Head of caudate nucleus (tissue), 42 donors: ENCODE measurements around the gene POGZ.

ENCODE experiments used
- DNase-seq, 42 donors: peaks; one replicate each; pipeline versions ENCODE4 v3.0.0 to v3.0.0-alpha.2; 2020 to 2021; ENCODE audit warnings: mixed read lengths in 7 of 42
- intact Hi-C: fragments of 100-400 bp; cut with DNase I; formaldehyde crosslinking; loops from one replicate; pipeline ENCODE4 v1.15.0; 2022

POGZ gene

DNA sequence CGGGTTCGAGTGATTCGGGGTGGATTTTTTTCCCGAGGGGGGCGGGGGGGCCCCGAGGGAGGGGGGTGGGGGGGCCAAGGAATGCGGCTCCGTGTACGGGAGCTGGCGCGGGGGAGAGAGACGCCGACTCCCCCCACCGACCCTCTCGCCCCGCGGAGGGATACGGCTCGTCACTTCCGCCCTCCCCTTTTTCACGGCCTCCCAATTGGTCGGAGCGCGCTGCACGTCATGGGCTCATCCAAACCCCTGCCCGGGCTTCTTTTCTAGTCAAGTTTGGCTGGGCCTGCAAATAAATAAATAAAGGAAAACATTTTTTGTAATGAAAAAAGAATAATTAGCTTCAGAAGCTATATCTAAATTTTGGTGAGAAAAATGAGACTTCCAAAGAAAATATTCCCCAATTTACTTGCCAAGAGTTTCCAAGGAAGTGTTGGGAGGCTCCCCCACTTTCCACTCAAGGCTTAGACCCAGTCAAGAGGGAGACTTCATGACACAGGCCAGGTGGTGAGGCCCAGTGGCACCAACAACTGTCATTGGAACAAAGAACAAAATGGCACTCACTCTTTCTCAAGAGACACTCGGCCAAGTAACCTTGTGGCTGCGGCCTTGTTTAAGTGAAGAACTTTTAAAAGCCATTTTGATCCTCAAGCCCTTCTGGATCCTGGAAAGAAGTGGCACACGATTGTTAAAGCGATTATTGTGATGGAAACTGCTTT lies at the start of gene POGZ:
POGZ (minus strand) TSS at position 164 of the 716 bp plus-strand sequence. CDS start 17,290 bp downstream, outside the sequence.
- DNase-seq: peak; percentile 93 to 99 (median 97)
- intact Hi-C loops: loop anchor here (2.0 to 10.0 kb wide), 4 partner anchors 13 to 155 kb away; partner anchors contain the start of gene SNX27

GRCh38 chr1:151508833-151509232 lies 49.5 kb upstream of the POGZ start:
- peak in 32 of 42 donors; percentile 21 to 80 (median 48) for DNase-seq
- intact Hi-C loops: loop anchor here (5.0 kb wide), 1 partner anchor 47 kb away; no protein-coding TSS in a partner anchor

DNA sequence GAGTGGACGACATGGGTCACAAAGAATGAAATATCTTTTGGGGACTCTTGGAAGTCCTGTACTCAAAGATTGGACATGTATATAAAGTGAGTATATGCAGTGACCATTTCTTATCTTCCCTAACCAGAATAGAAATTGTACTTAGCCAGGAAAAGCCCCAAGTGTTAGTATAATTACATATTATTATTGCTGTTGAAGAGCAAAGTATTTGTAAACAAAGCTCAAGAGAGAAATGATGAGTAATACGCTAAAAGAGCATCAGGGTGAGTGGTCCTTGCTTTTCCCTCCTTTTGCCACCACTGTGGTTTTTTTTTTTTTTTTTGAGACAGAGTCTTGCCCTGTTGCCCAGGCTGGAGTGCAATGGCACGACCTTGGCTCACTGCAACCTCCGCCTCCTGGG lies 45.5 kb upstream of the POGZ start:
- DNase-seq: no peak

GRCh38 chr1:151504252-151504651 lies 45.0 kb upstream of the POGZ start:
- intact Hi-C loops: no loop called here
- no peak for DNase-seq

More for the DNA sequence above, 45.5 kb upstream of the POGZ start:
- intact Hi-C loops: loop anchor here (5.0 kb wide), 1 partner anchor 42 kb away; no protein-coding TSS in a partner anchor

- intact Hi-C loops: no loop called here
- no peak for DNase-seq
These were observed 43.8 kb upstream of the POGZ start for GRCh38 chr1:151502859-151503780.

GRCh38 chr1:151502035-151502700 lies 42.9 kb upstream of the POGZ start:
- intact Hi-C loops: no loop called here
- DNase-seq: no peak

GRCh38 chr1:151501474-151501873 lies 42.2 kb upstream of the POGZ start:
- DNase-seq: no peak
- intact Hi-C loops: no loop called here

GRCh38 chr1:151499930-151500329 lies 40.6 kb upstream of the POGZ start:
- intact Hi-C loops: no loop called here
- DNase-seq: no peak

DNA sequence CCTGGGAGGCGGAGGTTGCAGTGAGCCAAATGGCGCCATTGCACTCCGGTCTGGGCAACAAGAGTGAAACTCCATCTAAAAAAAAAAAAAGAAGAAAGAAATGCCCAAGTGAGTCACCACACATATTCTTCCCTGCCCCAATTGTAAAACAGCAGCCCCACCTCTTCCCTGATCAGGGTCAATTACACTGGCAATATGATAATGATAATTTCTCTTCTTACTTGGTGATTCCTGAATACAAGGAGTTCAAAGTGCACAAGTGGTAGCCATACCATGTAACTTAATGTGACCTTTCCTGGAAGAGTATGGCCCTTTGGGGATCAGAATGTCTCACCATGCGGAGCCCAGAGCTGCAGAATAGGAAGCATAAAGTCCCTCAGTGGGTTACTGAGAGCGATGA lies 40.1 kb upstream of the POGZ start:
- DNase-seq: no peak
- intact Hi-C loops: no loop called here

- DNase-seq: peak in 2 of 42 donors; percentile 28 to 49
- intact Hi-C loops: no loop called here
These were observed 36.0 kb upstream of the POGZ start for GRCh38 chr1:151495316-151495715.

DNA sequence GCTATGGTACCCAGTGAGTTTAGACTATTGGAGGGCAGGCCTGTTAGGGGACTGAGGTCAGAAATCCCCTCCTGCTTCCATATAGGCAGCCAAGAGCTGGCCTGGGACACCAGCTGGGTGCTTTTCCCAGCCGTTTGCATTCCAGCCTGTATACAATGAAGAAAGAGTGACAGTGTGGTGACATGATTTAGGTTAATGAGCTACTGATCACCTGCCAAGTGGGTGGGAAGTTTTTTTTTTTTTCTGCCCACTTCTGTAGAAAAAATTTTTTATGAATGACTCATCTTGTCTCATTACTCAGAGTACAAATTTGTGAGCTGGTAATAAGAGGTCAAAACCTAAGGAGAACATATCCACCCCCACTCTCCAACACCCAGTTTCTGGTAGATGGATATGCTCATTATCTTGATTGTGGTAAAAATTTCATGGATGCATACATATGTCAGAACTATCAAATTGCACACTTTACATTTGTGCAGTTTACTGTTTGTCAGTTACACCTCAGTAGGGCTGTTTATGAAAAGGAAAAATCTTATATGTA lies 35.5 kb upstream of the POGZ start:
- peak in 7 of 42 donors; percentile 13 to 66 (median 30) for DNase-seq
- intact Hi-C loops: no loop called here

DNA sequence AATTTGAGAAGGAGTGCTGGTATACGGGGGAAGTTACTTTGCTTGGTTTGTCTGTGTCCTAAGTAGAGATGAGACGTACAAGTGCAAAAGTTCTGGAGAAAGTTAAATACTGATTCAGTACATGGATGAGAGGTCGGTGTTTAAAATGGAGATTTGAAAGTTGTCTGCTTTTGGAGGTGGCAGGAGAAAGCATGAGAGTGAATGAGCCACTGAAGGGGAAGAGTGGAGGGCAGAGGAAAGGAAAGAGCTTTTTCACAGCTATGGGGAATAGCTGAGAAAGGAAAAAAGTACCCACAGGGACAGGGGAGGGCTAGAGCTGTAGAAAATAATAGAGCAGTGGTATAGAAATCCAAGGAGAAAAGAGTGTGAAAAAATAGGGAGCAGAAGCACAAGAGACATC lies 33.7 kb upstream of the POGZ start:
- intact Hi-C loops: no loop called here
- no peak for DNase-seq

GRCh38 chr1:151492120-151492519 lies 32.8 kb upstream of the POGZ start:
- intact Hi-C loops: no loop called here
- no peak for DNase-seq

GRCh38 chr1:151491641-151492040 lies 32.3 kb upstream of the POGZ start:
- DNase-seq: no peak
- intact Hi-C loops: no loop called here

GRCh38 chr1:151486557-151486956 lies 27.3 kb upstream of the POGZ start:
- no peak for DNase-seq
- intact Hi-C loops: no loop called here

DNA sequence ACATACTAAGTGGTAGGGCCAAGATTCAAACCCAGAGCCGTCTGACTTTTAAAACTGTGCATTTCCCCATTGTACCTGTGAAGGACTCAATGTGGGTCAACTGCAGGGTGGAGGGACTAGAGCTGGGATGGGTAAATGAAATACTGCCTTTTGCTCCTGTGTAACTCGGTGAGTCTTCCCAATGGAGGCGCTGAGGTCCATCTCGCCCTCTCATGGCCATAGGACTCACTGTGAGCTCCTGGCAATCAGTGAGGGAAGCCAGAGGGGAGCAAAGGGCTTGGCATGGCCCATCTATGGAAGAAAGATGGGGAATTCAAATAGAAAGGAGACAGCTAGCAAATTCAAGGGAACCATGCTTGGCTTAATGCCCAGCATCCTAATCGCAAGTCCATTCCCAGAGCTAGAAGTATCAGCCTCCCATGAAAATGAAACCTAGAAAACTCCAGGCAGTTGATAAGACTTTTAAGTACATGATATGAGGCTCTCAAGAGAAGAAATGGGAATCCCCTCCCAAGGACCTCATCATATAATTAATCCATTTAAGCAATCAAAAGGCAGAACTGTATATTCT lies 26.5 kb upstream of the POGZ start:
- no peak for DNase-seq
- intact Hi-C loops: no loop called here

- no peak for DNase-seq
- intact Hi-C loops: no loop called here
These were observed 22.7 kb upstream of the POGZ start for GRCh38 chr1:151482017-151482416.

DNA sequence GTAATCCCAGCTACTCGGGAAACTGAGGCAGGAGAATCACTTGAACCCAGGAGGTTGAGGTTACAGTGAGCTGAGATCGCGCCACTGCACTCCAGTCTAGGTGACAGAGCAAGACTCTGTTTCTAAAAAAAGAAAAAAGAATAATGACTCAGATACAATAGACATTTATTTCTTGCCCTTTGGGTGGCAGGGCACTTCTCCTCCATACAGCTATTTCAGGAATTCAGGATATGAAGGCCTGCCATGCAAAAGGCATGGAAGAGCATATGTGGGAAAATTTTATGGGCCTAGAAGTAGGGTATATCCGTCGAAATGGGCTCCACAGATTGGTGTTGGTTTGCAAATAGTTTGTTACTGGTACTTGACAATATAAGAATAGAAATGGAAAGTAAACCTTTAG lies 20.2 kb upstream of the POGZ start:
- intact Hi-C loops: no loop called here
- DNase-seq: no peak

DNA sequence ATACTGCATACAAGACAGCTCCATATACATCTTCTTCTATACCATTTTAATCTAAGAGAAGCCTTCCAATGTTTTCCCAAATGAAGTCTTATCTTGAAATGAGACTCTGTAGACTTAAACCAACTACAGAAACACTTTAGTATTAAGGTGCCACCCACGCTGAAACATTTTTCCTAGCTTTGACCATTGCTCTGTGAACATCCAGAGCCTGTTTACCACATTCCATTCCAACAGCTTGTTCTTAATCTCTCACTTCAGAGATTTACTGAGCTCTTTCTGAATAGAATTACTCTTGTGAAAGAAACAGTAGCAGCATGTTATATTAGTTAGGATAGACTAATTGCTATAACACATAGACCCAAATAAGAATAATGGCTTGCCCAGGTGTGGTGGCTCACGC lies 19.6 kb upstream of the POGZ start:
- intact Hi-C loops: no loop called here
- no peak for DNase-seq
